PC-9 (cell line): ENCODE data around the gene CBFB.

Experiments used
- CTCF ChIP-seq: fragments of 200-600 bp; sonication (generic); conservative IDR thresholded peaks from 2 replicates; pipeline ENCODE4 v1.6.1; 2017; ENCODE audit warnings: mixed run types, antibody characterized with exemption, mild to moderate bottlenecking, moderate library complexity
- EZH2 ChIP-seq: fragments of 200-600 bp; sonication (generic); IDR thresholded peaks from 2 replicates; pipeline ENCODE4 v1.8.0; 2017; ENCODE audit warnings: antibody characterized with exemption, low read depth

- TF ChIP-seq CTCF (no peak), EZH2 (no peak)
Measured at GRCh38 chr16:67087803-67088202, 58.9 kb downstream of the CBFB start.
